HG02885 (cell line): ENCODE measurements around the gene SLC39A3.

ENCODE experiments used
- ATAC-seq: cut with Tn5 transposase; IDR thresholded peaks from one replicate; pipeline ENCODE4 v1.9.1; 2021; ENCODE audit warnings: mild to moderate bottlenecking; ENCODE audit not compliant: unreplicated experiment, poor library complexity

Gene SLC39A3, protein sequence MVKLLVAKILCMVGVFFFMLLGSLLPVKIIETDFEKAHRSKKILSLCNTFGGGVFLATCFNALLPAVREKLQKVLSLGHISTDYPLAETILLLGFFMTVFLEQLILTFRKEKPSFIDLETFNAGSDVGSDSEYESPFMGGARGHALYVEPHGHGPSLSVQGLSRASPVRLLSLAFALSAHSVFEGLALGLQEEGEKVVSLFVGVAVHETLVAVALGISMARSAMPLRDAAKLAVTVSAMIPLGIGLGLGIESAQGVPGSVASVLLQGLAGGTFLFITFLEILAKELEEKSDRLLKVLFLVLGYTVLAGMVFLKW

DNA sequence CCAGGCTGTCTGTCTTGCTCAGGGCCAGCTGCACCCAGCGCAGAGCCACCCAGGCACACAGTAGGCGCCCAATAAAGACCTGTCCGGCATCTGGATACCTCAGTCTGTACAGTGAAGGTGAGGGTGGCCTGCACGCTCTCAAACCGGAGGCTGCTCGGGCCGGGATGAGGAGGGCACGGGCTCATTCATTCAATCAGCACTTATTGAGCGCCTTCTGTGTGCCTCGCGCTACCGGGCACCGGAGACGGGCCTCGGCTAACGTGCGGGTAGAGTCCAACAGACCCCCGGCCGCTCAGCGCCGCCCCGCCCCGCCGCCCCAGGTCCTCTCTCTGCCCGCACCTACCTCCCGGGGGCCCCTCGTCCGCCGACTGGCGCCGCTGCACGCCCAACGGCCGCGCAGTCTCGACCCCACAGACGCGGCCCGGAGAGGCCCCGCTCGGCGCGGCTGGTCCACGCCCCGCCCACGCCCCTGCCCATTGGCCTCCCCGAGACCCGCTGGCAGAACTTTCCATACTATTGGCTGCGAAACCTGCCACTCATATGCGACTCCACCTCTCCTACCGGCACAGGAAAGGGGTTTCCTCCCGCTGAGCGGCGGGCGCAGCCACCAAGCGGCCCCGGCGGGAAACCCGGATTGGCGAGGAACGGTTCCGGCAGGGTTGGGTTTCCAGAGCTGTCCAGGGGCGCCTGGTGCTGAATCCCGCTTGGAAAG, at the start of gene SLC39A3:
TSS of gene SLC39A3 (minus strand) at position 416 of the 712 bp plus-strand sequence. CDS start 2,760 bp downstream, outside the sequence.
- ATAC-seq: peak; percentile 96

DNA sequence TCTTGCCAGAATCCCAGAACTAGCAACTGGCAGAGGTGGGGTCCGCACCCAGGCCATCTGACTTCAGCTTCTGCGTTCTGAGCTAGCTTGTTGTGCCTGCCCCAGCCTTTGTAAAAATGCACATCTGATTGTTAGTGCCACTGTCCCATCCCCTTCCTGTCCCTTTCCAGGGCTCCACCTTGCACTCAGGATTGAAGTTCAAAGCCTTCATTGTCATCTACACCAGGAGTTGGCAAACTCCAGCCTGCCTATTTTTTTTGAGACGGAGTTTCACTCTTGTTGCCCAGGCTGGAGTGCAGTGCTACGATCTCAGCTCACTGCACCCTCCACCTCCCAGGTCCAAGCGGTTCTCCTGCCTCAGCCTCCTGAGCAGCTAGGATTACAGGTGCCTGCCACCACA, 48.4 kb upstream of the SLC39A3 start:
- ATAC-seq: no peak

DNA sequence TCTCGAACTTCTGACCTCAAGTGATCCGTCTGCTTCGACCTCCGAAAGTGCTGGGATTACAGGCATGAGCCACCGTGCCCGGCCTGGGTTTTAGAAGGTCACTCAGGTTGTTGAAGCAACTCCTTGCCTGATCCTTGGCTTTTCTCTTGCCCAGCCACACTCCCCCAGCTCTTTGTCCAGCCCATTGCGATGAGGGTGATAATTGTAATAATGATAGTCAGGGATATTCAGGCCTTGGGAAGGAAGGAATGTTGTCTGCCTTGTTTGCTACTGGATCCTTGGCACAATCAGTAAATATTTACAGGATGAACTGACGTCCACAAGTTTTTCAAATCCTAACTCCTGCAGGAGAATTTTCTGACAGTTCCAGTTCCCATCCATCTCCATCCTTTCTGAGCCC, 47.3 kb upstream of the SLC39A3 start:
- no peak for ATAC-seq

DNA sequence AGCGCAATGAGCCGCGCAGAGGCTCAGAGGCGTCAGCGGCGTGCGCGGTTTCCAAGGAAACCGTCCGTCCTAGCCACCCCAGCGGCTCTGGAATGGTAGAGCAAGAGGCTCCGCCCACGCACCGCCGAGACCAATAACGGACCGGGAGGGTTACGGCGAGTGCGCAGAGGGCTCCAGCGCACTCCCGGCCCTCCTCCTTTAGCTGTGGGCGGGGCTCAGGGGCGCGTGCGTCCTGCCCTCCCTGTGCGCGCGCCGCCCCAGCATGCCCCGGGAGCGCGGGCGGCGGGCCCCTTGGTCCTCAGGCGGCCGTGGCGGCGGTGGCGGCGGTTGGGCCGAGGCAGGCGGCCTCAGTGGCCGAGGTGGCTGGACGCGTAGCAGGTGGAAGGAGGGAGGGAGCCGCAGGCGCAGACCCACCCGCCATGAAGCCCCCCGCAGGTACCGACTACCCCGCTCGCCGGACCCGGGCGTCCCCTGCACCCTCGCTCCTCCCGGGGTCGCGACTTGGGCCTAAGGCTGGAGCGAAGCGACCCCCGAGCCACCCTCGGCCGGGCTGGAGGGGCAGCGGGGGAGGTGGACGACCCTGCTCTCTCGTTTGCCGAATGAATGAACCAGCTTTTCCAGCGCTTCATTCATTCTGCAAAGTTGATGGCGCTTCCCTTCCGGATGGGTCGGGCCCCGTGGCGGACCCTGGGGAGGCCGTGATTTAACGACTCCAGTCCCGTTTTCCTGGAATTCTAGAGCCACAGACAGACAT, 45.6 kb upstream of the SLC39A3 start, which contains the start of gene THOP1:
TSS of gene THOP1 (plus strand) at position 260 of the 754 bp plus-strand sequence. CDS start at position 420, 160 bp downstream.
- ATAC-seq: peak; percentile 73

GRCh38 chr19:2783781-2784145, 43.9 kb upstream of the SLC39A3 start:
- no peak for ATAC-seq

DNA sequence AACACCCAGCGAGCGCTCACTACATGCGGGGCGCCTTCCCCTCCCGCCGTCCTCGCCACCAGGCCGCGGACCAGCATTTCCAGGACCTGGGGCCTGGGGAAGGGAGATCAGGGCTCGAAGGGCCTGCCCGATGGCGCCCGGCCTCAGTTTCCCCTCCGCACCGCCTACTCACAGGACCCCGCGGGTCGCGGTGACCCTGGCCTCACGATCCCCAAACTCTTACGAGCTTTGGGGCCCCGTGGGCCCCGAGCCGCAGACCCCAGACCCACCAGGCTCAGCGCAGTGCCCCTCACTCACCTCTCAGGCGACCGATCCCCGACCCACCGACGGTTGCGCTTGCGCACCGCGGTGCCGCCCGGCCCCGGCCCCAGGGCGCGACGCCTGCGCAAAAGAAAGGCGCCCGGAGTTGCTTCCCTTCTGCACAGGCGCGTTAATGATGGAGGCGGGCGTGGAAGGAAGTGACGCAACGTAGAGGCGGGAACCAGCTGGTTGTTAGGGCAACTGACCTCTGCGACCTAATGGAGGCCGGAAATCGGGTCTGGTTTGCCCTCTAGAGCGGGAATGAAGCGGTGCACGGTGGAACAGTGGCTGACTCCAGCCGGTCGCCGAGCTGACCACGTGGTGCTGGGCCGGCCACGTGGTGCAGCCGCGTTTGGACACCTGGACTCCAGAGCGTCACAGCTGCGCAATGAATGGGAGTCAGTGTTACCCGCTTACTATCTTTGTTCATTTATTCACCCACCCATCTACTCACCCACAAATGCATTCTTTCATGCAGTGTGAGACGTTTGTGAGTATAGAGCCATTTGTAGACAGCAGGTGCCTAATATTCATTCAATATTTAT, 43.3 kb upstream of the SLC39A3 start, which contains the start of gene SGTA:
TSS of gene SGTA (minus strand) at position 338 of the 845 bp plus-strand sequence. CDS start 14,205 bp downstream, outside the sequence.
- peak; percentile 76 for ATAC-seq

DNA sequence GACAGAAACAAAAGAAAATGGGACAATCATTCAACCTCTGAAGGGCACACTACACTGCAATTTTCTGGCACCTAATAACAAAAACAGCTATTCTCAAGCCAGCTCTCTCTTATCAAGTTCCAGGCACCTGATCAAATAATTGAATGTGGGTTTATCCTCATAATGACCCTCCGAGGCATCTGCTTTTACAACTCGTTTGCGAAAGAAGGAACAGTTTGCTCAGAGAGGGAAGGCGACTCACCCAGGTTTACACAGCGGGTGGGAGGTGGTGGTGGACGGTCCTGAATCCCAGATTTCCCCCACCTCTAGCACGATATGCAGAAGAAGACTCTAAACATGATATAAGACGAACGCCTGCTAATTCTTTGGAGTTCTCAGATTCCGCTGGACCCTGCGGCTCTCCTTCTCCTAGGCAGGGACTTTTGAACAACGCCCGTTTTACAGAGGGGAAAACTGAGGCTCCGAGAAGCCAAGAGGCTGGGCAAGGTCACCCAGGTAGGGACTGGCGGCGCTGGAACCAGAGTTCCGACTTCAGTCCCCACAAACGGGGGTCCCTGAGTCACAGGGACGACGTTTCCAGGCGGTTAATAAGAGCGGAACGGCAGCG, 42.6 kb upstream of the SLC39A3 start:
- ATAC-seq: no peak

DNA sequence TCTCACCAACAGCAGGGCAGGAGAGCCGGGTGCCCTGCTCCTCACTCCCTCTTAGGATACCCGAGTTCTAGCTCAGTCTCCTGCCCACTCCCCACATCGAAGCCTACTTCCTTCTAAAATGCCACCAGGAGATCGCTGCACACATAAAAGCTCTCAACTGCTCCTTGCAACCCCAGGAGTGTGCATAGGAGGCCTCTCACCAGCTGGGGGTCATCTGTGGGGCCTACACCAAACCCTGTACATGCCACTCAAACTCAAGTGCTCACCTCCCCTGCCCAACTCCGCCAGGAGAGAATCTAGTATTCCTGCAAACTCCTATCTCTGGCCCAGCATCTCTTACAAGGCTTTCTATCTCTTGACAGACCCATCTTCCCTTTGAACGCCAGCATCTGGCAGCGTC, 40.5 kb upstream of the SLC39A3 start:
- ATAC-seq: no peak

- ATAC-seq: no peak
Observed at GRCh38 chr19:2779121-2779740, 39.4 kb upstream of the SLC39A3 start.

- ATAC-seq: no peak
Observed at GRCh38 chr19:2777952-2778683, 38.3 kb upstream of the SLC39A3 start.

DNA sequence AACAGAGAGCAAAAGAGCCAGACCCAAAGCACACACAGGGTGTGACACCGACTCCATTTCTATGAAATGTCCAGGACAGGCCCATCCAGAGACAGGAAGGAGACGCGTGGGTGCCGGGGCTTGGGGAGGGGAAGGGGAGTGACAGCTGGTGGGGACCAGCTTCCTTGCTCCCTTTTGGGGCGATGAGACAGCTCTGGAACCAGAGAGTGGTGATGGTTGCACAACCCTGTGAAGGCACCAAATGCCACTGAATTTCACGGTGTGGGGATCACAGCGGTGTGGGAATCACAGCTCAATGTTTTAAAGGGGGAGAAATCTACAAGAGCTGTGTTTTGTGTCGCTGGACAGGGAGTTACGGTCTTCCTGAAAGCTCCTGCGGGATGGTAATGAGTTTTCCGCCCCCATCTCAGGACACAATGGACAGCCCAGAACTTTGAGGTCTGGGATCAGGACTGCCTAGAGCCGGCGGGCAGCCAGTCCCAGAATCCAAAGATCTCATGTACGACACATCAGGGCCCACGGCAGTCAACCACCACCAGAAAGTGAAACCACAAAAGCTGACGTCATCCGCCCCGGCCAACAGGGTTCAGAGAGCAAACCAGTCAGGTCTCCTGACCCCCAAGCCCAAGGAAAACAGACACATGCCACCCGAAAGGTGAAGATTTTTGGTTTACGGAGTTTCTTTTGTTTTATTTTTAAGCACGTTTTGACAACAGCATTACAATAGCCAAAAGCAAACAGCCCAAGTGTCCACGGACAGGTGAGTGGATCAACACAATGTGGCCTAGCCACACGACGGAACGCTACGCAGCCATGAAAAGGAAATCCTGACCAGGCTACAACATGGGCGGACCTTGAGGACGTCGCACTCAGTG, 36.0 kb upstream of the SLC39A3 start:
- no peak for ATAC-seq

DNA sequence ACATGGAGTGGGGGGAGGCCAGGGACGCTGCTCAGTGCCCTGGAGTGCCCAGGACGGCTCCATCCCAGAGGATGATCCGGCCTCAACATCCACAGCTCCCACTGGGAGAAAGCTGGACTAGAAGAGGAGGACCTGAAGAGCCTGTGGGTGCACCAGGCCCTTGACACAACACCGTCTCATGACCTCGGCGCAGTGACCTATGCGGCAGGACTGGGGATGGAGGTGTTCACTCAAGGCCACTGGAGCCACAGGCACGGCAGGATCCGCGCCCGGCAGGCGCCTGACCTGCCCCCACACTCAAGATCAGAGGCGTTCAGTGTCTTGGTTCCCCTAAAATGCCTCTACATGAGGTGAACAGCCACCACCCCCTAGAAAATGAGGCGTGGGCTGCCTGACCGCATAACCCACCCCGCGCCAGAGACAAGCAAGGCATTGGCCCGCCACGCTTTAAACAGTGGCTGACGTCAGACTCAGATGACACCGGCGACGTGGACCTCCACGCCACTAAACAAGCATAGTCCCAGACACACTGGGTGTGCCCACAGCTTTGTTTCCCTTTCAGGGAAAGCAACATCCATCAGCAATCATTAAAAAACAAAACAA, 35.2 kb upstream of the SLC39A3 start:
- ATAC-seq: no peak

DNA sequence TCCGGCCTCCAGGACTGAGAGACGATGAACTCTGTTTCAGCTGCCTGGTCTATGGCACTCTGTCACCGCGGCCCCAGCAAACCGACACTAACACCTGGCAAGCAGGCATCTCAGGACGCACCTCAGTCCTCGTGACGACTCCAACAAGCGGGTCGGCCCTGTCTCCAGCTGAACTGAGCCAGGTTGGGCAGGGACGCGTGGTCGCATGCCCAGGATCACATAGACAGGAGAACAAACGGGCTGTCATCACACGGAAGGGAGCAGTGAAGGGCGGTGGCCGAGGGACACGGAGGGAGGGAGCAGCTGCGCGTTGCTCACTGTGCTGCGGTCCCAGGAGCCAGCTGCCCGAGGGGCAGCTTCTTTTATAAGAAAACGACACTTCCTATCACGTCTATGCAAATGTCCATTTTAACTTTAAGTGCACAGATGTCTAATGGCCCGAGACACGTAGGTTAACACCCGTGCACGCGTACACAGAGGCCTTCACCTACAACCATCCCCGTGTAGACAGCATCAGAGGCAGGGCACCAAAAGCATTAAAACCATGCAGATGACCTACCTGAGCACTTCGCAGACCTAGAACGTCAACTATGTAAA, 34.4 kb upstream of the SLC39A3 start:
- ATAC-seq: no peak

- ATAC-seq: no peak
Observed at GRCh38 chr19:2771786-2772674, 32.2 kb upstream of the SLC39A3 start.

DNA sequence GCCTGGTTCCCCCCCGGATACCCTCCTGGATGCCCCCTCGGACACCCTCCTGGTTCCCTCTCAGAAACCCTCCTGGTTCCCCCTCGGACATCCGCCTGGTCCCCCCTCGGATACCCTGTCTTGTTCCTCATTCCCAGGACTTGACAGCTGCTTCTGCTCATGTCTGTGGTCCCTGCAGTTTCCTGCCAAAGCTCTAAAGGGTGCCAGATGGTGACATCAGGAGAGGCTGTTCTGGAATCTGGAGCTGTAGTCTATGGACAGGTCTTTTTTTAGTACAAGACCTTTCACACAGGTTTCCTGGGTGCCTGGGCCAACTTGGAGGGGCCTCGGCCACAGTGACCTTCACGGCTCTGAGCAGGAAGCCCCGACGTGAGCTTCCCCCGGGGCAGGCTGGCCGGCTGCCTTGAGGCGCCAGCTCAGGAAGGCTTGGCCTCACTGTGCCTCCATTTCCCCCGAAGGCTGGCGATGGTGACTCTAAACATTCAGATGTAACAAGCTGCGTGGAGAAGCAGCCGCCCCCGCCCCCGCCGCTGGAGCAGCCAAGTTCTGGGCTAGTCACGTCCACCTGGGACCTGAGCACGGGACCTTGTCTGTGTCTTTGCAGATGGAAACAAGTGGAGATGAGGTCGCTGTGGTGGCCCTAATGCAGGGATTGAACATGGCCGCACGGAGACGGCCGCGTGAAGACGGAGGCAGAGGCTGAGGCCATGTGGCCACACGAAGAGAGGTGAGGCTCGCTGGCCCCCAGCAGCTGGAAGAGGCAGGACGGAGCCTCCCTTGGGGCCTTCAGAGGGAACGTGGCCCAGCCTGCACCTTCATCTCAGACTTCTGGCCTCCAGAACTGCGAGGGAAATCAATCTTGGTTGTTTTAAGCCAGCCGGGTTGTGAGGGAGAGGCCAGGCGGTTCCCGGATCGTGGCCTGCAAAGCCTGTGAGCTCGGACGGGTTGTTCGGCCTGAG, 30.5 kb upstream of the SLC39A3 start:
- no peak for ATAC-seq
